Activated B cell treated with CpG ODN at 0.5 μM for 24 hours (primary cell): ENCODE measurements around the gene TDP2. TPM values are rescaled to one million over a fixed set of nuclear protein-coding genes. Genes with fewer than 3 reads are reported as not detected.
"Not testable (repeated sequence)": the region's sequence is repeated elsewhere in the genome, so short reads cannot be mapped to it uniquely, and the experiment has no call there.

Experiments used
- ATAC-seq: fragments of 200-7000 bp; cut with Tn5 transposase; one replicate; pipeline ENCODE4 v1.10.0; 2021; ENCODE audit warnings: low read depth, mild to moderate bottlenecking, moderate library complexity
- CTCF ChIA-PET: fragments of 350-600 bp; sonication (Branson Sonifier 250); formaldehyde crosslinking; loops from one replicate; lab custom pipeline; 2021; ENCODE audit warnings: antibody characterized with exemption; lab: Charles Lee
- POLR2A ChIA-PET: fragments of 350-600 bp; sonication (Branson Sonifier 250); formaldehyde crosslinking; loops from one replicate; lab custom pipeline; 2021; ENCODE audit warnings: antibody characterized with exemption; lab: Charles Lee
- DNase-seq: peaks from one replicate; pipeline ENCODE4 v3.0.0; 2022
- H3K27ac Mint-ChIP-seq: one replicate; pipeline ENCODE4 v1.8.0; 2020; ENCODE audit warnings: mixed read lengths
- H3K27me3 Mint-ChIP-seq: one replicate; pipeline ENCODE4 v1.8.0; 2021; ENCODE audit warnings: mixed read lengths
- H3K36me3 Mint-ChIP-seq: one replicate; pipeline ENCODE4 v1.8.0; 2021; ENCODE audit warnings: low read depth, mixed read lengths
- H3K4me1 Mint-ChIP-seq: one replicate; pipeline ENCODE4 v1.8.0; 2021; ENCODE audit warnings: mixed read lengths
- H3K4me3 Mint-ChIP-seq: one replicate; pipeline ENCODE4 v1.8.0; 2020; ENCODE audit warnings: mild to moderate bottlenecking, mixed read lengths
- H3K9me3 Mint-ChIP-seq: one replicate; pipeline ENCODE4 v1.8.0; 2020; ENCODE audit warnings: mixed read lengths
- CTCF ChIP-seq: fragments of 200-600 bp; IDR thresholded peaks from one replicate; pipeline ENCODE4 v1.8.0; 2022; ENCODE audit warnings: antibody characterized with exemption, mild to moderate bottlenecking
- intact Hi-C: fragments of 100-400 bp; cut with micrococcal nuclease; formaldehyde crosslinking; loops from one replicate; pipeline ENCODE4 v1.15.1; 2024
- total RNA-seq: library from RNA; stranded (reverse); gene quantifications from 2 replicates; pipeline ENCODE4 v1.2.3, GENCODE V29; 2022

Gene TDP2
- total RNA-seq, 1 donor from 2014 or later, result 51.1 TPM

DNA sequence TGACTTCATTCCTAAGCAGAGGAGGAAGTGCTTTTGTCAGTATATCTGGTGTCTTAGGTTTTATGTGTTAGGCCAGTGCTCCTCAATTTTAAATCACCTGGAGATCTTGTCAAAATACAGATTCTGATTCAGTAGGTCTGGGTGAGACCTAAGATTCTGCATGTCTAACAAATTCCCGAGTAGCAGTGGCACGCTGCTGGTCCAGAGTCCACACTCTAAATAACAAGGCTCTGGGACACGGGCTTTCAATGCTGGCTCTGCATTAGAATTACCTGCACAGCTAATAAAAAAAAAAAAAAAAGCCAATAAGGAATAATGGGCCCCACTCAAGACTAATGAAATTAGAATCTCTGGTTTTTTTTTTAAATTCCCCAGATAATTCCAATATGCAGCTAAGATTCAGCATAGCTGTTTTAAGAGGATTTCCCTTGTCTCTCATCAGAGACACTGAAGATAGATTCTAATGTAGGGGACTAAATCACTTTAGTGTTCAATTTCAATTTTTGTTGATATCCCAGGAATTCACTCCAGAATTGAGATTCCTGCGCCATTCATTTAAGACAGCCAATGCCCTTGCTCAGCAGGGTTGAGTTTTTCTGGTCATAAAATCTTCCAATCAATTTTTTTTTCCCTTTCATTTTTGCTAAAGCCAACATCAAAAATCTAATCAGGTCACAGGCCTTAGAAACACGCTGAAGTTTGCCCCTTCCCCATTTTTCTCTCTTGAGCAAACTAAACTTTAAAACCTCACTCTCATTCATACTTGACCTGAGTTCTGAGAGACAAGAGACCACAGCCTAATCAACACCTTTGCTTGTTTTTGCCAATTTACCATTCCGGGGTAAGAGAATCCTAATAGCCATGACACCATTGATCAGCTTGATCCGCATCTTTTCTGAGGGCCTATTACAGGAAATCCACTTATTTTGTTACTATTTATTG lies 2.4 kb downstream of the TDP2 start:
- Mint-ChIP-seq H3K4me3 (peak overlapping the region; percentile 99), H3K27me3 (no peaks in the 10 kb centered on the region), H3K36me3 (peaks cover 57% of the 10 kb centered on the region), H3K4me1 (peaks cover 48% of the 10 kb centered on the region), H3K27ac (peak overlapping the region; percentile 33), H3K9me3 (no peaks in the 10 kb centered on the region)
- no peak for TF ChIP-seq CTCF
- ATAC-seq (no peak), DNase-seq (no peak)
- POLR2A ChIA-PET, result interaction anchor here (0.8 to 3.5 kb wide), 3 partner anchors 16 to 55 kb away, joined by 3 to 25 read pairs (median 4); partner anchors contain the start of gene KIAA0319
- CTCF ChIA-PET, result interaction anchor here (1.0 kb wide), 1 partner anchor 54 kb away, joined by 3 read pairs; no protein-coding TSS in a partner anchor
- intact Hi-C loops, result no loop called here

DNA sequence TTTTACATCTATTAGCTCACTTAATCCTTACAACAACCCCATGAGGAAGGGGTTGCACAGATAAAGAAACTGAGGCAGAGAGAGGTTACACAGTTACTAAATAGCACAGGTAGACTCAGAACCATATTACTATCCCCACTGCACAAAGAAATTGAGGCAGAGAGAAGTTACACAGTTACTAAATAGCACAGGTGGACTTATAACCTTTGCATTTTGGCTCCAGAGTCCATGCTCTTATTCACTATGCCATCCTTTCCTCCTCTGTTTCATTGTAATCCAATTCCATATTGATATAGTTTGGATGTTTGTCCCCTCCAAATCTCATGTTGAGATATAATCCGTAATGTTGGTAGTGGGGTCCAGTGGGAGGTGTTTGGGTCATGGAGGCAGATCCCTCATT lies 3.5 kb downstream of the TDP2 start:
- no peak for DNase-seq
- ATAC-seq, result no peak
- no peaks in the 10 kb centered on the region for H3K9me3 Mint-ChIP-seq
- no peaks in the 10 kb centered on the region for H3K27me3 Mint-ChIP-seq
- peaks cover 69% of the 10 kb centered on the region for H3K36me3 Mint-ChIP-seq
- no peak overlapping the region for H3K27ac Mint-ChIP-seq
- intact Hi-C loops, result no loop called here
- no peak for TF ChIP-seq CTCF
- POLR2A ChIA-PET, result no interaction called here
- peaks cover 41% of the 10 kb centered on the region for H3K4me1 Mint-ChIP-seq
- CTCF ChIA-PET, result interaction anchor here (1.0 kb wide), 1 partner anchor 82 kb away, joined by 3 read pairs; no protein-coding TSS in a partner anchor
- H3K4me3 Mint-ChIP-seq, result no peak overlapping the region

- Mint-ChIP-seq H3K36me3 (peaks cover 75% of the 10 kb centered on the region), H3K4me3 (no peak overlapping the region), H3K27ac (no peak overlapping the region), H3K4me1 (peaks cover 34% of the 10 kb centered on the region), H3K27me3 (no peaks in the 10 kb centered on the region), H3K9me3 (no peaks in the 10 kb centered on the region)
- ChIA-PET CTCF (no interaction called here), POLR2A (interaction anchor here (0.6 to 0.7 kb wide), 2 partner anchors 16 to 49 kb away, joined by 3 to 5 read pairs; partner anchors contain the start of gene KIAA0319)
- ATAC-seq (no peak), DNase-seq (no peak)
- intact Hi-C loops, result no loop called here
- TF ChIP-seq CTCF, result no peak
Observed at GRCh38 chr6:24662236-24662635, 4.5 kb downstream of the TDP2 start.

DNA sequence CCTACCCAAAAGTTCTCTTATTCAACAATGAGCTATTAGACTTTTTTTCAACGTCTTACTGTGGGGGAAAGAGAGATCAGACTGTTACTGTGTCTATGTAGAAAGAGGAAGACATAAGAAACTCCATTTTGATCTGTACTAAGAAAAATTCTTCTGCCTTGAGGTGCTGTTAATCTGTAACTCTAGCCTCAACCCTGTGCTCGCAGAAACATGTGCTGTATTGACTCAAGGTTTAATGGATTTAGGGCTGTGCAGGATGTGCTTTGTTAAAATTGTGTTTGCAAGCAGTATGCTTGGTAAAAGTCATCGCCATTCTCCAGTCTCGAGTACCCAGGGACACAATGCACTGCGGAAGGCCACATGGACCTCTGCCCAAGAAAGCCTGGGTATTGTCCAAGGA lies 4.9 kb downstream of the TDP2 start:
- H3K27me3 Mint-ChIP-seq, intact Hi-C loops, ATAC-seq, DNase-seq, POLR2A ChIA-PET, CTCF ChIA-PET, H3K9me3 Mint-ChIP-seq, H3K27ac Mint-ChIP-seq, H3K4me3 Mint-ChIP-seq: not testable (repeated sequence)
- peaks cover 71% of the 10 kb centered on the region for H3K36me3 Mint-ChIP-seq
- peaks cover 32% of the 10 kb centered on the region for H3K4me1 Mint-ChIP-seq

DNA sequence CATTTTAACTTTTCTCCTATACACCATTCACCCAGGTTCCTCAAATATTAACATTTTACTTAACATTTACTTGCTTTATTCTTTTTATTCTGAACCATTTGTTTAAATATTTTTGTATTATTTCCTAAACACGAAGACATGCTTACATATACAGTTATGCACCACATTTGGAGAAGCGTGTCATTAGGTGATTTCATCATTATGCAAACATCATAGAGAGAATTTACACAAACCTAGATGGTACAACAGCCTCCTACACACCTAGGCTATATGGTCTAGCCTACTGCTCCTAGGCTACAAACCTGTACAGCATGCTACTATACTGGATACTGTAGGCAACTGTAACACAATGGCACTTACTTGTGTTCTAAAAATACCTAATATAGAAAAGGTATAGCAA lies 6.6 kb downstream of the TDP2 start:
- DNase-seq, result no peak
- no peak for ATAC-seq
- ChIA-PET CTCF (no interaction called here), POLR2A (no interaction called here)
- Mint-ChIP-seq H3K27me3 (no peaks in the 10 kb centered on the region), H3K9me3 (no peaks in the 10 kb centered on the region), H3K27ac (no peak overlapping the region), H3K36me3 (peaks cover 72% of the 10 kb centered on the region), H3K4me1 (peaks cover 17% of the 10 kb centered on the region), H3K4me3 (no peak overlapping the region)
- intact Hi-C loops, result no loop called here
- TF ChIP-seq CTCF, result no peak
